ENCODE data around the gene ATP10A.

DNA sequence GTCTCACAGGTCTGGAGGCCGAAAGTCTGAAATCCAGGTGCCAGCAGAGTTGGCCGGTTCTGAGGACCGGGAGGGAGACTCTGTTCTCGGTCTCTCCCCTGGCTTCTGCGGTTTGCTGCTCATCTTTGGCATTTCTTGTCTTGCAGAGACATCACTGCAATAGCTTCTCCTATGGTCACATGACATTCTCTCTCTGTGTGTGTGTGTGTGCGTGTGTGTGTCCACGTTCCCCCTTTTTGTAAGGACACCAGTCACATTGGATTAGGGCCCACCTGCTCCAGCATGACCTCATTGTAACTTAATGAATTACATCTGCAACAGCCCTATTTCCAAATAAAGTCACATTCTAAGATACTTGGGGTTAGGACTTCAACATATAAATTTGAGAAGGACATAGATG is 12.4 kb upstream of the ATP10A start:
- TF ChIP-seq, protein P1, sequence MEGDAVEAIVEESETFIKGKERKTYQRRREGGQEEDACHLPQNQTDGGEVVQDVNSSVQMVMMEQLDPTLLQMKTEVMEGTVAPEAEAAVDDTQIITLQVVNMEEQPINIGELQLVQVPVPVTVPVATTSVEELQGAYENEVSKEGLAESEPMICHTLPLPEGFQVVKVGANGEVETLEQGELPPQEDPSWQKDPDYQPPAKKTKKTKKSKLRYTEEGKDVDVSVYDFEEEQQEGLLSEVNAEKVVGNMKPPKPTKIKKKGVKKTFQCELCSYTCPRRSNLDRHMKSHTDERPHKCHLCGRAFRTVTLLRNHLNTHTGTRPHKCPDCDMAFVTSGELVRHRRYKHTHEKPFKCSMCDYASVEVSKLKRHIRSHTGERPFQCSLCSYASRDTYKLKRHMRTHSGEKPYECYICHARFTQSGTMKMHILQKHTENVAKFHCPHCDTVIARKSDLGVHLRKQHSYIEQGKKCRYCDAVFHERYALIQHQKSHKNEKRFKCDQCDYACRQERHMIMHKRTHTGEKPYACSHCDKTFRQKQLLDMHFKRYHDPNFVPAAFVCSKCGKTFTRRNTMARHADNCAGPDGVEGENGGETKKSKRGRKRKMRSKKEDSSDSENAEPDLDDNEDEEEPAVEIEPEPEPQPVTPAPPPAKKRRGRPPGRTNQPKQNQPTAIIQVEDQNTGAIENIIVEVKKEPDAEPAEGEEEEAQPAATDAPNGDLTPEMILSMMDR (IDR thresholded peaks at IDR 0.05; ENCODE audit: low read length), result no peak
- TF ChIP-seq EZH2phosphoT487 (IDR thresholded peaks at IDR 0.05; ENCODE audit: low read length) (no peak), EZH2 (optimal IDR thresholded peaks at IDR 0.05; ENCODE audit: low read depth, low read length) (no peak)

All from MM.1S (cell line).